ACHN (cell line): Measurements from ENCODE around the gene COQ3.

Source experiments
- DNase-seq: peaks from one replicate; pipeline ENCODE4 v3.0.0-alpha.2; 2015
- in situ Hi-C: cut with HindIII; loops from 2 replicates; pipeline ENCODE4 v1.10.0; 2017; ENCODE audit warnings: low sequenced_read_pairs, low pct_ligation_motif_present, low pct_unique_long_range_greater_than_20kb

The COQ3 gene, protein sequence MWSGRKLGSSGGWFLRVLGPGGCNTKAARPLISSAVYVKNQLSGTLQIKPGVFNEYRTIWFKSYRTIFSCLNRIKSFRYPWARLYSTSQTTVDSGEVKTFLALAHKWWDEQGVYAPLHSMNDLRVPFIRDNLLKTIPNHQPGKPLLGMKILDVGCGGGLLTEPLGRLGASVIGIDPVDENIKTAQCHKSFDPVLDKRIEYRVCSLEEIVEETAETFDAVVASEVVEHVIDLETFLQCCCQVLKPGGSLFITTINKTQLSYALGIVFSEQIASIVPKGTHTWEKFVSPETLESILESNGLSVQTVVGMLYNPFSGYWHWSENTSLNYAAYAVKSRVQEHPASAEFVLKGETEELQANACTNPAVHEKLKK

GRCh38 chr6:99393698-99394531, at the start of gene COQ3:
Gene COQ3 (minus strand): TSS chr6:99394195. CDS start chr6:99394179, 16 bp downstream.
- in situ Hi-C loops: no loop called here
- DNase-seq: peak; percentile 76

GRCh38 chr6:99434702-99435530, 40.9 kb upstream of the COQ3 start:
- in situ Hi-C loops: no loop called here
- peak; percentile 31 for DNase-seq

DNA sequence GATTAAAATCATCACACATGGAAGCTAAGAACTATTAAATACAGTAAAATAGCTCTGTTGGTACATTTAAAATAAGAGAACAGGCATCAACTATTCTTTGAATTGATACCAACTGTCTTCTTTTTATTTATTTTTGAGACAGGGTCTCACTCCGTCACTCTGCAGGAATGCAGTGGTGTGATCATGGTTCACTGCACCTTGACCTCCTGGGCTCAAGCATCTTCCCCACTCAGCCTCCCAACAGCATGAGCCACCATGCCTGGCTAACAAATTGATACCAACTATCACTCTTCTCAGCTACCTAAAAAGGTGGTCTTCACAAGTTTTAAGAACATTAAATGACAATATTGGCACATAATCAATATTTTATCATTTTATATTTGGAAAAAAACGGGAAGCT, 38.9 kb upstream of the COQ3 start:
- in situ Hi-C loops: no loop called here

GRCh38 chr6:99431901-99432300, 37.9 kb upstream of the COQ3 start:
- in situ Hi-C loops: no loop called here
- no peak for DNase-seq

More for the DNA sequence above, 38.9 kb upstream of the COQ3 start:
- DNase-seq: peak; percentile 70

DNA sequence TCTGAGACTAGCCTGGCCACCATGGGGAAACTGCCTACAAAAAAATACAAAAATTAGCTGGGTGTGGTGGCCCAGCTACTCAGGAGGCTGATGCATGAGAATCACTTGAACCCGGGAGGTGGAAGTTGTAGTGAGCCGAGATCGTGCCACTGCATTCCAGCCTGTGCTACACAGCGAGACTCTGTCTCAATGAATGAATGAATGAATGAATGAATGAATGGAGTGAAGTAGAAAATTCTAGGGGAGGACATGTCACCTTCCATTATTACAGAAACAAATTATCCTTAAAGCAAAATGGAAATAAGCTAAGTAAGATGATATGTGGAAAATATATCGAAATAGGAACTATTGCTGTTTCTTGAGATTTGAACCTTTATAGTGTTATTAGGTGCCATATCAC, 34.0 kb upstream of the COQ3 start:
- DNase-seq: no peak
- in situ Hi-C loops: no loop called here

- in situ Hi-C loops: no loop called here
- no peak for DNase-seq
These were observed 32.4 kb upstream of the COQ3 start for GRCh38 chr6:99426451-99426757.

- DNase-seq: peak; percentile 90
- in situ Hi-C loops: no loop called here
These were observed 31.9 kb upstream of the COQ3 start for GRCh38 chr6:99425647-99426450.

DNA sequence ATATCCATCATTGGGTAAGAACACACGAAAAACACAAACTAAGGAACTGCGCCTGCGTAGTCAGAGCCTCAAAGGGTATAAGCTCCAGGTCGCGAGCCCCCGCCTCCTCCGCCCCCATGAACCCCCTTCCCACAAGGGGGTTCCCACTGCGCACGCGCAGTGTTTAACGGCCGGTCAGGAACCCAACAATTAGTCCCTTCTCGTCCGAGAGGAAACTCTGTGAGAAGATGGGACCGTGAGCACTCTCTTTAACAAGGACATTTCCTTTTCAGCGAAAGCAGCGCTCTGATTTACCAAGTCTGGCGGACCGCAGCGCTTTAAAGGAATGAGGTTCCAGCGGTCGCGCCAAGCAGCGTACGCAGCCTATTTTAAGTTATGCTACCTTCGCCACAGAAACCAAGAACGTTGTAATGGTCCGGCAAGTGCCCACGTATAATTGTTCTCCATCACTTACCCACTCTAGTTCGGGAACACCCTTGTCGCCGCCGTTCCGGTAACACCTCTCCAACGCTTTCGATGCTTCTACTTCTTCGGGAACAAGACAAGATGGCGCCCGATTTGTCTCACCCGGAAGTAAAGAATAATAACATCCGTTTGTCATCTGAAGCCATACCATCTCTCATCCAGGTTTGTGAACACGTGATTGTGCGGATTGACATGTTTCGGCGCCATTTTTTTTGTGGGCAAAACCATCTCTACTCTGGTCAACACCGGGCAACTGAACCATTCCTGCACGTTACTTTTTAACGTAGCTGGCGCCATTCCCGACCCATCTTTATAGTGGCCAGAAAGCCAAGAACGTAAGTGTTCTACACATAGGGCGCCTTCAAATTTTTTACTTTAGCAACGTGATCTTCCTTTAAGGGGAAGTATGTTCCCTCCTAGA, 31.0 kb upstream of the COQ3 start, which contains the start of gene PNISR:
Gene PNISR (minus strand): TSS at position 548 of the 886 bp plus-strand sequence. CDS start 10,649 bp downstream, outside the sequence.
- in situ Hi-C loops: no loop called here
- peak; percentile 98 for DNase-seq

GRCh38 chr6:99424022-99424421, 30.0 kb upstream of the COQ3 start:
- DNase-seq: no peak
- in situ Hi-C loops: no loop called here

DNA sequence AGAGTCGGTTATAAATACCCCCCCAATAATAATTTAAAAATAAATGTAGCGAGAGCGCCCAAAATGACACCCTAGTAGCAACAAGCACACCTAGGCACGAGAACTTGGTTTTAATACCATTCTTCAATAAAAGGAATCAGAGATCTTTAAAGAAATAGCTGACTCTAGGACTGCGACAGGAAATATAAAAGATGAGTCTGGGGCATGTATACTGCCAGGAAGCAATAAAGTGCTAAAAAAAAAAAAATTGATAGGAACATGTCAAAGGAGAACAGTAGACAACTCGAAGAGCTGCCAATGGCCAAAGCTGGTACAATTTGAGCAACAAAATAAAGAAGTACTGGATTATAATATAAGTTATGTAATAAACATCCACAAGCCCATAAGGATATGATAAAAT, 28.9 kb upstream of the COQ3 start:
- in situ Hi-C loops: no loop called here
- DNase-seq: no peak

- DNase-seq: no peak
- in situ Hi-C loops: no loop called here
These were observed 23.1 kb upstream of the COQ3 start for GRCh38 chr6:99416892-99417767.

GRCh38 chr6:99416226-99416625, 22.2 kb upstream of the COQ3 start:
- DNase-seq: no peak
- in situ Hi-C loops: no loop called here

- in situ Hi-C loops: no loop called here
These were observed 21.5 kb upstream of the COQ3 start for GRCh38 chr6:99415446-99415845.

GRCh38 chr6:99412065-99412464, 18.1 kb upstream of the COQ3 start:
- in situ Hi-C loops: no loop called here
- no peak for DNase-seq

More at GRCh38 chr6:99415446-99415845, 21.5 kb upstream of the COQ3 start:
- DNase-seq: no peak

DNA sequence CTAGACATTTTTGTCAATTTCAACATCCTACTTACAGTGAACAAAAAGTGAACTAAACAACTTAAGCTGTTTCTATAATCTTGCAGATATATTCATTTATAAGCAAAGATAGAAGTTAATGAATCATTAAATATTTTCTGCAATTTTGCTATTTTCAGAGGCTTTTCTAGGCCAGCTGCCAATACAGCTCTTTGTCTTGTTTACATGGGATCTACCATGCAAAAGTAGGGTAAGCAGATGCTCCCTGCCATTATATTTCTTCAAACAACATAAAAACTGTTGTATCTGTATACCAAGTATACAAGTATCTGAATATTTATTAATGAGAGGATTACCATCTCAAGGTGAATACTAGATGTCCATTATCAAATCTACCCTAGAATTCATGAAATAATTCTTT, 15.7 kb upstream of the COQ3 start:
- no peak for DNase-seq
- in situ Hi-C loops: no loop called here

- in situ Hi-C loops: no loop called here
- no peak for DNase-seq
These were observed 13.1 kb upstream of the COQ3 start for GRCh38 chr6:99407076-99407475.
